ENCODE data around the gene OTOA.

OTOA gene

GRCh38 chr16:21663889-21664647 lies at the start of gene OTOA:
Gene OTOA, plus strand, starts transcription at chr16:21663968. Its CDS starts 14,547 bp downstream, at chr16:21678515.
- no peak within 1 kb of the TSS for H3K9ac ChIP-seq (ENCODE audit: low read depth, low read length)
- no peaks in the 10 kb centered on the region for H3K9me3 ChIP-seq (ENCODE audit: control insufficient read depth, insufficient read depth, low read length)
- peaks cover 10% of the 10 kb centered on the region for H3K4me1 ChIP-seq (ENCODE audit: control insufficient read depth, insufficient read depth, low read length)
- no peaks in the 10 kb centered on the region for H3K27me3 ChIP-seq (ENCODE audit: control insufficient read depth, insufficient read depth, low read length)
- H3K36me3 ChIP-seq (ENCODE audit: control insufficient read depth, insufficient read depth, low read length), result no peaks in the 10 kb centered on the region
- peak within 1 kb of the TSS; percentile 50 for H3K4me3 ChIP-seq (ENCODE audit: low read depth, low read length)

GRCh38 chr16:21614896-21615295 lies 48.9 kb upstream of the OTOA start:
- H3K4me3 ChIP-seq (ENCODE audit: low read depth, low read length), result no peak overlapping the region
- peaks cover 21% of the 10 kb centered on the region for H3K4me1 ChIP-seq (ENCODE audit: control insufficient read depth, insufficient read depth, low read length)
- H3K9me3 ChIP-seq (ENCODE audit: control insufficient read depth, insufficient read depth, low read length), result no peaks in the 10 kb centered on the region
- H3K9ac ChIP-seq (ENCODE audit: low read depth, low read length), result no peak overlapping the region
- no peaks in the 10 kb centered on the region for H3K27me3 ChIP-seq (ENCODE audit: control insufficient read depth, insufficient read depth, low read length)
- H3K36me3 ChIP-seq (ENCODE audit: control insufficient read depth, insufficient read depth, low read length), result no peaks in the 10 kb centered on the region

GRCh38 chr16:21617607-21618006 lies 46.2 kb upstream of the OTOA start:
- Histone ChIP-seq H3K27me3 (ENCODE audit: control insufficient read depth, insufficient read depth, low read length) (no peaks in the 10 kb centered on the region), H3K36me3 (ENCODE audit: control insufficient read depth, insufficient read depth, low read length) (no peaks in the 10 kb centered on the region), H3K9ac (ENCODE audit: low read depth, low read length) (no peak overlapping the region), H3K9me3 (ENCODE audit: control insufficient read depth, insufficient read depth, low read length) (no peaks in the 10 kb centered on the region), H3K4me1 (ENCODE audit: control insufficient read depth, insufficient read depth, low read length) (peaks cover 2% of the 10 kb centered on the region), H3K4me3 (ENCODE audit: low read depth, low read length) (no peak overlapping the region)

GRCh38 chr16:21618281-21618680 lies 45.5 kb upstream of the OTOA start:
- no peak overlapping the region for H3K9ac ChIP-seq (ENCODE audit: low read depth, low read length)
- H3K4me1 ChIP-seq (ENCODE audit: control insufficient read depth, insufficient read depth, low read length), result no peaks in the 10 kb centered on the region
- no peaks in the 10 kb centered on the region for H3K36me3 ChIP-seq (ENCODE audit: control insufficient read depth, insufficient read depth, low read length)
- no peak overlapping the region for H3K4me3 ChIP-seq (ENCODE audit: low read depth, low read length)
- no peaks in the 10 kb centered on the region for H3K27me3 ChIP-seq (ENCODE audit: control insufficient read depth, insufficient read depth, low read length)
- H3K9me3 ChIP-seq (ENCODE audit: control insufficient read depth, insufficient read depth, low read length), result no peaks in the 10 kb centered on the region

GRCh38 chr16:21619765-21620425 lies 43.9 kb upstream of the OTOA start:
- Histone ChIP-seq H3K9ac (ENCODE audit: low read depth, low read length) (no peak overlapping the region), H3K4me3 (ENCODE audit: low read depth, low read length) (no peak overlapping the region), H3K36me3 (ENCODE audit: control insufficient read depth, insufficient read depth, low read length) (no peaks in the 10 kb centered on the region), H3K9me3 (ENCODE audit: control insufficient read depth, insufficient read depth, low read length) (no peaks in the 10 kb centered on the region), H3K4me1 (ENCODE audit: control insufficient read depth, insufficient read depth, low read length) (no peaks in the 10 kb centered on the region), H3K27me3 (ENCODE audit: control insufficient read depth, insufficient read depth, low read length) (no peaks in the 10 kb centered on the region)

GRCh38 chr16:21620592-21620991 lies 43.2 kb upstream of the OTOA start:
- Histone ChIP-seq H3K36me3 (ENCODE audit: control insufficient read depth, insufficient read depth, low read length) (no peaks in the 10 kb centered on the region), H3K4me3 (ENCODE audit: low read depth, low read length) (no peak overlapping the region), H3K4me1 (ENCODE audit: control insufficient read depth, insufficient read depth, low read length) (no peaks in the 10 kb centered on the region), H3K27me3 (ENCODE audit: control insufficient read depth, insufficient read depth, low read length) (no peaks in the 10 kb centered on the region), H3K9ac (ENCODE audit: low read depth, low read length) (no peak overlapping the region), H3K9me3 (ENCODE audit: control insufficient read depth, insufficient read depth, low read length) (no peaks in the 10 kb centered on the region)

GRCh38 chr16:21622545-21622944 lies 41.2 kb upstream of the OTOA start:
- no peak overlapping the region for H3K4me3 ChIP-seq (ENCODE audit: low read depth, low read length)
- no peaks in the 10 kb centered on the region for H3K9me3 ChIP-seq (ENCODE audit: control insufficient read depth, insufficient read depth, low read length)
- H3K9ac ChIP-seq (ENCODE audit: low read depth, low read length), result no peak overlapping the region
- no peaks in the 10 kb centered on the region for H3K36me3 ChIP-seq (ENCODE audit: control insufficient read depth, insufficient read depth, low read length)
- no peaks in the 10 kb centered on the region for H3K27me3 ChIP-seq (ENCODE audit: control insufficient read depth, insufficient read depth, low read length)
- H3K4me1 ChIP-seq (ENCODE audit: control insufficient read depth, insufficient read depth, low read length), result no peaks in the 10 kb centered on the region

GRCh38 chr16:21625026-21625425 lies 38.7 kb upstream of the OTOA start:
- Histone ChIP-seq H3K27me3 (ENCODE audit: control insufficient read depth, insufficient read depth, low read length) (no peaks in the 10 kb centered on the region), H3K9me3 (ENCODE audit: control insufficient read depth, insufficient read depth, low read length) (no peaks in the 10 kb centered on the region), H3K4me3 (ENCODE audit: low read depth, low read length) (no peak overlapping the region), H3K9ac (ENCODE audit: low read depth, low read length) (no peak overlapping the region), H3K36me3 (ENCODE audit: control insufficient read depth, insufficient read depth, low read length) (peaks cover 4% of the 10 kb centered on the region), H3K4me1 (ENCODE audit: control insufficient read depth, insufficient read depth, low read length) (no peaks in the 10 kb centered on the region)

- Histone ChIP-seq H3K4me3 (ENCODE audit: low read depth, low read length) (no peak overlapping the region), H3K27me3 (ENCODE audit: control insufficient read depth, insufficient read depth, low read length) (no peaks in the 10 kb centered on the region), H3K9ac (ENCODE audit: low read depth, low read length) (no peak overlapping the region), H3K36me3 (ENCODE audit: control insufficient read depth, insufficient read depth, low read length) (peaks cover 4% of the 10 kb centered on the region), H3K4me1 (ENCODE audit: control insufficient read depth, insufficient read depth, low read length) (no peaks in the 10 kb centered on the region), H3K9me3 (ENCODE audit: control insufficient read depth, insufficient read depth, low read length) (no peaks in the 10 kb centered on the region)
Observed at GRCh38 chr16:21626659-21627277, 37.0 kb upstream of the OTOA start.

- H3K9me3 ChIP-seq (ENCODE audit: control insufficient read depth, insufficient read depth, low read length), result no peaks in the 10 kb centered on the region
- H3K36me3 ChIP-seq (ENCODE audit: control insufficient read depth, insufficient read depth, low read length), result peaks cover 4% of the 10 kb centered on the region
- no peak overlapping the region for H3K9ac ChIP-seq (ENCODE audit: low read depth, low read length)
- H3K4me1 ChIP-seq (ENCODE audit: control insufficient read depth, insufficient read depth, low read length), result no peaks in the 10 kb centered on the region
- no peak overlapping the region for H3K4me3 ChIP-seq (ENCODE audit: low read depth, low read length)
- H3K27me3 ChIP-seq (ENCODE audit: control insufficient read depth, insufficient read depth, low read length), result no peaks in the 10 kb centered on the region
Observed at GRCh38 chr16:21628121-21628726, 35.5 kb upstream of the OTOA start.

GRCh38 chr16:21628772-21629171 lies 35.0 kb upstream of the OTOA start:
- Histone ChIP-seq H3K36me3 (ENCODE audit: control insufficient read depth, insufficient read depth, low read length) (peaks cover 4% of the 10 kb centered on the region), H3K4me1 (ENCODE audit: control insufficient read depth, insufficient read depth, low read length) (no peaks in the 10 kb centered on the region), H3K4me3 (ENCODE audit: low read depth, low read length) (no peak overlapping the region), H3K27me3 (ENCODE audit: control insufficient read depth, insufficient read depth, low read length) (no peaks in the 10 kb centered on the region), H3K9ac (ENCODE audit: low read depth, low read length) (no peak overlapping the region), H3K9me3 (ENCODE audit: control insufficient read depth, insufficient read depth, low read length) (no peaks in the 10 kb centered on the region)

Measured in iPS-15b (cell line).